Neural cell (in vitro differentiated cells): ENCODE data around the gene GNPDA2.

Experiments used
- CTCF ChIP-seq: fragments of 450-650 bp; IDR thresholded peaks from 2 replicates; pipeline ENCODE4 v1.5.1; 2014; ENCODE audit warnings: antibody characterized with exemption, mild to moderate bottlenecking, moderate library complexity; ENCODE audit not compliant: poor library complexity, severe bottlenecking
- EP300 ChIP-seq: fragments of 450-650 bp; conservative IDR thresholded peaks from 2 replicates; pipeline ENCODE4 v1.6.1; 2014; ENCODE audit warnings: antibody characterized with exemption, mild to moderate bottlenecking, moderate library complexity; ENCODE audit not compliant: poor library complexity, severe bottlenecking
- EZH2 ChIP-seq: fragments of 200-600, 300-800 bp; shearing (Covaris generic), sonication (generic); IDR thresholded peaks from 2 replicates; pipeline ENCODE4 v1.6.1; 2014; ENCODE audit warnings: antibody characterized with exemption, low read length, borderline replicate concordance, mild to moderate bottlenecking; ENCODE audit not compliant: insufficient read depth, poor library complexity, severe bottlenecking
- MXI1 ChIP-seq: fragments of 450-650 bp; conservative IDR thresholded peaks from 2 replicates; pipeline ENCODE4 v1.6.1; 2014; ENCODE audit warnings: antibody characterized with exemption, mild to moderate bottlenecking; ENCODE audit not compliant: poor library complexity, severe bottlenecking
- POLR2AphosphoS5 ChIP-seq: IDR thresholded peaks from 2 replicates; pipeline ENCODE4 v1.6.1; 2012
- RAD21 ChIP-seq: fragments of 450-650 bp; conservative IDR thresholded peaks from 2 replicates; pipeline ENCODE4 v1.6.1; 2014; ENCODE audit warnings: antibody characterized with exemption, mild to moderate bottlenecking, moderate library complexity
- TAF1 ChIP-seq: IDR thresholded peaks from 2 replicates; pipeline ENCODE4 v1.6.1; 2012; ENCODE audit warnings: low read depth
- TF ChIP-seq, protein P1 (sequence below): IDR thresholded peaks from 2 replicates; pipeline ENCODE4 v1.6.1; 2012; ENCODE audit warnings: borderline replicate concordance

DNA sequence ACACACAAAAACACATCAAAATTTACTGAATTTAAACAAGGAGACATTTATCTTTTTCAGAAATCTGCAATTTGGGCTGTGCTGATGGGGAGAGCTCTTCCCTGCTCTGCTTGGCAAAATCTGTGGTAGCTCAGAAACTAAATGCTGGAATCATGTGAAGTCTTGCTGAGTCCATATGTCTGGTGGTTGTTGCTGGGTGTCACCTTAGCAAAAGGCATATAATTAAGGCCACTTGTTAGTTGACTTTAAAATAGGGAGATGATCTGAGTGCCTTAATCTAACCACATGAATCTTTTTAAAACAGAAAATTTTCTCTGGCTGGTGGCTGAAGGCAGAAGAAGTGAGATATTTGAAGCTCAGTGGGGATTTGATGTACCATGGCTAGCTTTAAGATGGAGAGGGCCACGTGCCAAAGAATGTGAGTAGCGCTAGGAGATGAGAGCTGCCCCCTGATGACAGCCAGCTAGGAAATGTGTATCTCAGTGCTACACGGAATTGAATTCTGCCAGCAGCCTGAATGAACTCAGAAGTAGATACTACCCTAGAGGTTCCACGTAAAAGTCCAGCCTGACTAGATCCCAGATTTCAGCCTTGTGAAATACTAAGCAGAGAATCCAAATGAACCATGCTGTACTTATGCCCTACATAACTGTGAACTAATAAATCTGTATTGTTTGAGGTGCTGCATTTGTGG is 55.7 kb downstream of the GNPDA2 start:
- TF ChIP-seq RAD21 = no peak
- no peak for TF ChIP-seq CTCF
- TF ChIP-seq TAF1 = no peak
- TF ChIP-seq, protein P1, sequence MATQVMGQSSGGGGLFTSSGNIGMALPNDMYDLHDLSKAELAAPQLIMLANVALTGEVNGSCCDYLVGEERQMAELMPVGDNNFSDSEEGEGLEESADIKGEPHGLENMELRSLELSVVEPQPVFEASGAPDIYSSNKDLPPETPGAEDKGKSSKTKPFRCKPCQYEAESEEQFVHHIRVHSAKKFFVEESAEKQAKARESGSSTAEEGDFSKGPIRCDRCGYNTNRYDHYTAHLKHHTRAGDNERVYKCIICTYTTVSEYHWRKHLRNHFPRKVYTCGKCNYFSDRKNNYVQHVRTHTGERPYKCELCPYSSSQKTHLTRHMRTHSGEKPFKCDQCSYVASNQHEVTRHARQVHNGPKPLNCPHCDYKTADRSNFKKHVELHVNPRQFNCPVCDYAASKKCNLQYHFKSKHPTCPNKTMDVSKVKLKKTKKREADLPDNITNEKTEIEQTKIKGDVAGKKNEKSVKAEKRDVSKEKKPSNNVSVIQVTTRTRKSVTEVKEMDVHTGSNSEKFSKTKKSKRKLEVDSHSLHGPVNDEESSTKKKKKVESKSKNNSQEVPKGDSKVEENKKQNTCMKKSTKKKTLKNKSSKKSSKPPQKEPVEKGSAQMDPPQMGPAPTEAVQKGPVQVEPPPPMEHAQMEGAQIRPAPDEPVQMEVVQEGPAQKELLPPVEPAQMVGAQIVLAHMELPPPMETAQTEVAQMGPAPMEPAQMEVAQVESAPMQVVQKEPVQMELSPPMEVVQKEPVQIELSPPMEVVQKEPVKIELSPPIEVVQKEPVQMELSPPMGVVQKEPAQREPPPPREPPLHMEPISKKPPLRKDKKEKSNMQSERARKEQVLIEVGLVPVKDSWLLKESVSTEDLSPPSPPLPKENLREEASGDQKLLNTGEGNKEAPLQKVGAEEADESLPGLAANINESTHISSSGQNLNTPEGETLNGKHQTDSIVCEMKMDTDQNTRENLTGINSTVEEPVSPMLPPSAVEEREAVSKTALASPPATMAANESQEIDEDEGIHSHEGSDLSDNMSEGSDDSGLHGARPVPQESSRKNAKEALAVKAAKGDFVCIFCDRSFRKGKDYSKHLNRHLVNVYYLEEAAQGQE = no peak
- no peak for TF ChIP-seq MXI1
- TF ChIP-seq EZH2 = no peak
- TF ChIP-seq POLR2AphosphoS5 = no peak
- no peak for TF ChIP-seq EP300
